GM18505 (cell line): ENCODE data around the gene AFDN.

ENCODE experiments used
- ATAC-seq: cut with Tn5 transposase; IDR thresholded peaks from one replicate; pipeline ENCODE4 v1.9.1; 2021; ENCODE audit not compliant: unreplicated experiment
- POLR2A ChIP-seq: IDR thresholded peaks from 4 replicates; pipeline ENCODE4 v1.6.1; 2011; ENCODE audit warnings: borderline replicate concordance; ENCODE audit not compliant: insufficient read depth, insufficient read length; ENCODE audit errors: extremely low read depth

AFDN gene

DNA sequence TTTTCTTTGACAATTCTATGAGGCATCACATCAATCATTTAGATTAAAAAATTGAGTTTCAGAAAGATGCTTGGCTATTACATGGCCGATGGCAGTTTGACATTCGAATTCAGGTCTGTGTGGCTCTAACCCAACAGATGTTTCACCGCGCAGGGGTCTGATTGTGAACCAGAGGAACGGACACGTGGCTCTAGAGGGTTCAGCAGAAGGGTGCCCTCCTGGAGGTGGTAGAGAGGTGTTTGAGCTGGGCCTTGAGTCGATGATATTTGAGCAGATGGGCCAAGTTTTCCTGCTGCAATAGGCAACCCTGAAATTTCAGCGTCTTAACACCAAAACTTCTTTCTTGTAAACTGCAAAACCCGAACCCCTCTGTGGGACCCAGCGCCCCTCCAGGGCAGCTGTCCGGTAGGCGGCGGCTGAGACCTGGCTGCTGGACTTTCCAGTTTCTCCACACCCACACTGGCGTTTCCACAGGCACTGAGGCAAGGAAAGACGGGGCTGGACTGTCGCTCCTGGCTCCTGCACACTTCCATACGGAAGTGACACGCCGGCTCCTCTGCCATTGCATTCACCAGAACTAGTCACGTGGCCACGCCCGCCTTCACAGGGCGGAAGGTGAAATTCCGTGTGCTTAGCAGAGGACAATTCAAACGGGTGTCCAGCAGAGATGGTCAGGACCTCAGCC lies 11.3 kb upstream of the AFDN start:
- no peak for ATAC-seq
- no peak for TF ChIP-seq POLR2A

DNA sequence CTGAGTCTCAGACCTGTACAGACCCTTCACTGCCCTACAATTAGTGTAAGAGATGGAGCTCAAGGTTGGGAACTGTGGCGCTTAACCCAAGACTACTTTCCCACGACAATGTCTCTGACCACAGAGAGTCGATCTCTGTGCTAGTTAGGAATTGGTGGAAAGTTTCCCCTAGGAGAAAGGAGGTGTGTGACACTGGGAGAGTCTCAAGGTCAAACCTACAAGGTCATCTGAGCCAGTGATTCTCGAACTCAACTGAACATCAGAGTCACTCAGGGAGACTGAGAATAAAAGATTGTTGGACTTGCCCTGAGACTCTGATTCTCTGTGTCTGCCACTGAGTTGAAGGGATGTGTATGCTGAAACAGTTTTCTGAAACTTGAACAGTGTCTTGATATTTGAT lies 9.7 kb upstream of the AFDN start:
- TF ChIP-seq POLR2A = no peak
- ATAC-seq = no peak

- no peak for ATAC-seq
- no peak for TF ChIP-seq POLR2A
These were observed 9.0 kb upstream of the AFDN start for GRCh38 chr6:167817729-167818128.

DNA sequence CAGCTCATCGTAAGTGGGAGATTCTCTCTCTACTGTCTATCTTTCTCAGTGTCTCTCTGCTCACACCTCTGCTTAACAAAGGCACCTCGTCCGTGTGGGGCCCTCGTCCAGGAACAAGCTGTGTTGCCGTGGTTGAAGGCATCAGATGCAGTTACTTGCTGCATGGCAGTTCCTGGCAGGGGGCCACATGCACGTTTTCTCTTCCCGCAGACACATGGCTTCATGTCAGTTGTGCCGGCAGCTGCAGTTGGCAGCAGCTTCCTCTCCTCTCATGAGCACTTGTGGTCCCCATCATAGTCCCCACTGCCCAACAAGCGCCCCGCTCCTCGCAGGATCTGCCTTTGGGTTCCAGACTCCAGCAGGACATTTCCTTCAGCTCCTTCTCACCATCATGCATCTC lies 7.1 kb upstream of the AFDN start:
- no peak for TF ChIP-seq POLR2A
- no peak for ATAC-seq

DNA sequence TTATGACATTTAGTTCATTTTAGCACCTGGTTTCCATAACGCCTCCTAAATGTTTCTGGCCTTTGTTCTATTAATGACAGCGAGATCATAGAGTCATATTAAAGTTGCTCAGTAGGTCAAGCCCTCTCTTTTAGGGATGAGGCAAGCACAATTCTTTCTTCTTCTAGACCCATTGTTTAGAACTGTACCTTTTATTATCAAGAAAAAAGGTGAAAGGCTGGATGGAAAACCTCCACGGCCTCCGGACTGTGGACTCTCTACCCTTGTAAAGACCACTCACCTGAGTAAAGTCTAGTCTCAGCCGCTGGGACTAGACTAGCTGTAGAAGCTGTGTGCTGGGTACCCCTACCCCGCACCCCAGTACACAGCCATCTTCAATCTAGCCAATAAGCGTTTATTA lies 6.0 kb upstream of the AFDN start:
- ATAC-seq = no peak
- no peak for TF ChIP-seq POLR2A

DNA sequence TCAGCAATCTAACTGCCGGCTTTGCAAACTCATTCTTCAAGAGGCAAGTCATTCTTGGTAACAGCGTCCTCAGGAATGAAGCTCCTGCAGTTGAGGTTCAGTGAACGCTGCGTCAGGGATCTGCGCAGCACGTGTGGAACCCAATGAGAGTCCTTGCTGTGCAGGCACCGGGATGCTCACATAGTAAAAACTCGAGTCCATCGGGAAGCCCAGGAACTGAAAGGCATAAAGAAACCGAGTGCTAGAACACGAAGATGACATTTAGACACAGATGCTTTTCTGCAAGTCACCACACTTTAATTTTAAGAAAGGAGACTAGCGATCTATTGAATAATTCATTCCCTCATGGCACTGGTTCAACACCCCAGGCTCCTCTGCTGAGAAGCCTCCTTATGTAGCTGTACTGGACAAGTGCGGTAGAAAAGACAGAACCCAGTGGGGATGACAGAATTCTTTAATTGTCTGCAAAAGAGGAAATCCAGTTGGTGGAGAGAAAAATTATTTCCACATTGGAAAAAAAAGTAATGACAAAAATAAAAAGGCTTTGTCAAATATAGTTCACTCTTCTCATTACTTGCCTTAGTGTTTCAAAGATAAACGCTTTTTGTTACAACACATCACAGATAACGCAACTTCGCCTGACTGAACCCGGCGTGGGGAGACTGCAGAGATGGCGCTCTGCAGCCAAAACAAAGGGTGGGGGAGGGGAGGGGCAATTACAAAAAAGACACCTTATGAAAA lies 1.9 kb upstream of the AFDN start:
- no peak for TF ChIP-seq POLR2A

DNA sequence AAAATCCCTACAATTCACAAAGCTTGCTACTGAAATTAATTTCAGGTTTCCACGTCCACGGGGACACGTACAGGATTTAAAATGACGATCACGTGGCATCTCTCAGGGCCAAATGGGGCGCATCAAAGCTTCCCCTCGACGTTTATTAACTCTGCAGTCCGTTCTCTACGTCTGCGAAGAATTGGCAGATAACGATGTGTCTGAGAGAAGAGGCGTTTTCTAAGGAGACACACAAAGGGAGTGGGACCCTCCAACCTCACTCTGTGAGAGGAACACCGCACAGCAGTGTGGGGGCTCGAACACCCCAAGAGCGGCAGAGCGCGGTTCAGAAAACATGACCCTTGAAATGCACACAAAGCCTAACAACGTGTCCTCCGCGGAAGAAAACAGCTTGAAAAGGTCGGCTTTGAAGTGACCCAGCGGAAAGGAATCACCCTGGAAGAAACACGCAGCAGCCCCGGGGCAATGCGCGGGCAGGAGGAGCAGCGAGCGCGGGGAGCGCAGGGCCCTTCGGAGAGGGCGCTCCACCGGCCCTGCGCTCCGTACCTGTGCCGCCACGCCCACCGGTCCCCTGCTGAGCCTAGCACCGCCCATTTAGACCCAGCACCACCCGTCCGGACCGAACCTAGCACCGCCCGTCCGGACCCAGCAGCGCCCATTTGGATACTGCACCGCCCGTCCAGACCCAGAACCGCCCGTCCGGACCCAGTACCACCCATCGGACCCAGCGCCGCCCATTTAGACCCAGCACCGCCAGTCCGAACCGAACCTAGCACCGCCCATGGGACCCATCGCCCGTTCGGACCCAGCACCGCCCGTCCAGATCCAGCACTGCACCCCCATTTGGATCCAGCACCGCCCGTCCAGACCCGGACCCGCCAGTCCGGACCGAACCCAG lies 1.1 kb upstream of the AFDN start:
- peak; percentile 28 for ATAC-seq
- no peak for TF ChIP-seq POLR2A

More for the DNA sequence above, 1.9 kb upstream of the AFDN start:
- no peak for ATAC-seq

- TF ChIP-seq POLR2A = no peak
- peak; percentile 81 for ATAC-seq
These were observed 348 bp upstream of the AFDN start for GRCh38 chr6:167826230-167826895.

DNA sequence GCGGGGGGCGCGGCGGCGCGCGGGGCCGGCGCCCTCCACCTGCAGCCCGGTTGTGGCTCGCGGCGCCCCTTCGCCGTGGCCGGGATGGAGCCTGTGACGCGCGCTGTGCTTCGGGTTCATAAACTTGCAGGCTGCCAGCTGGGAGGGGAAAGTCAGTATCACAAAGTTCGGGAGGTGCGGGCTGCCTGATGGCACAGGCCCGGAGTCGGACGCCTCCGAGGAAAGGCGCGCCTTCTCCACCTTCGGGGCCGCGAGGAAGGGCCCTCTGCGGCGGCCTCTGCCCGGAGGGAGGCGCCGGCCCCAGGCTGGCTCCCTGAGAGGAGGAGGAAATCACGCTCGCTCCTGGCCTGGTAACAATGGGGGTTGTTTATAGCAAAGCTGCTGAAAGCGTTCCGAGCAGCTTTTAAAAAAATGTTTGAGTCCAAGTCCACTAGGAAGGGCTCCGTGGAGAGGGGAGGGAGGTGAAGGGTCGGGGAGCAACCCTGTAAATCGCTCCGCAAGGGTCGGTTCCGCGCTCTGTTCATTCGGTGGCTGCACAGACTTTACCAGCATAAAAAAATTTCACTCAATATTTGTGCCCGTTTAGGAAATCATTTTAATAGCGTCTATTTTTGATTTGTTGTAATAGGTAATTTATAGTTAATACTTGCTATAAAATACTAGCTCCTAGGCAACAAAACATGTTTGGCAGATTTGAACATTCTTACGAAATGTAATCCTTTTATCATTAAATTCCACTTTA lies 1.0 kb downstream of the AFDN start:
- no peak for TF ChIP-seq POLR2A
- peak; percentile 21 for ATAC-seq

- no peak for ATAC-seq
- TF ChIP-seq POLR2A = no peak
These were observed 1.7 kb downstream of the AFDN start for GRCh38 chr6:167828325-167828956.

DNA sequence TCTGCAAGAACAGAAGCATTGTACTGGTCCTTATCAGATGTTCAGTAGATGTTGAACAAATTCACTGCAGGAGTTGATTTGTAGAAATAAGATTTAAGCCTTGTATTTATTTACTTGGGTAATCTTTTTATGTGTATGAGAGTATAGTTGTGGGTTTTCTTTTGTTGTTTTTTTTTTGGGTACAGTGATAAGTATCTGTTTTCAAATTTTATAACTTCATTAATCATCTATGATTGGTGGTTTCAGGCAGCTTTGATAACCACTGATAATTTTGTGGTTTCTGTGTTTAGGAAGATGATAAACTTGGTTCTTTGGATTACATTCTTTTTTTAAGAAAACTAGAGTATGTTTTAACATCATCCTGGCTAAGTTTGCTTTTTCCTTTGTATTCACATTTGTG lies 2.8 kb downstream of the AFDN start:
- ATAC-seq = no peak
- TF ChIP-seq POLR2A = no peak

- no peak for TF ChIP-seq POLR2A
- ATAC-seq = no peak
These were observed 4.6 kb downstream of the AFDN start for GRCh38 chr6:167831281-167831828.
